IMR-90 (cell line): ENCODE results near the gene AKAP8L.

Experiments
- BHLHE40 ChIP-seq: fragments of 150-350 bp; IDR thresholded peaks from 2 replicates; pipeline ENCODE4 v1.6.1; 2016; ENCODE audit warnings: mild to moderate bottlenecking, low read depth, low read length
- CTCF ChIP-seq: conservative IDR thresholded peaks from 2 replicates; pipeline ENCODE4 v1.5.1; 2012; ENCODE audit warnings: mild to moderate bottlenecking, low read depth, low read length, improper control_type of control experiment
- MAFK ChIP-seq: IDR thresholded peaks from 2 replicates; pipeline ENCODE4 v1.6.1; 2012; ENCODE audit warnings: low read depth, low read length, improper control_type of control experiment
- MXI1 ChIP-seq: IDR thresholded peaks from 2 replicates; pipeline ENCODE4 v1.6.1; 2012; ENCODE audit warnings: low read depth, mild to moderate bottlenecking, low read length, moderate library complexity, borderline replicate concordance

DNA sequence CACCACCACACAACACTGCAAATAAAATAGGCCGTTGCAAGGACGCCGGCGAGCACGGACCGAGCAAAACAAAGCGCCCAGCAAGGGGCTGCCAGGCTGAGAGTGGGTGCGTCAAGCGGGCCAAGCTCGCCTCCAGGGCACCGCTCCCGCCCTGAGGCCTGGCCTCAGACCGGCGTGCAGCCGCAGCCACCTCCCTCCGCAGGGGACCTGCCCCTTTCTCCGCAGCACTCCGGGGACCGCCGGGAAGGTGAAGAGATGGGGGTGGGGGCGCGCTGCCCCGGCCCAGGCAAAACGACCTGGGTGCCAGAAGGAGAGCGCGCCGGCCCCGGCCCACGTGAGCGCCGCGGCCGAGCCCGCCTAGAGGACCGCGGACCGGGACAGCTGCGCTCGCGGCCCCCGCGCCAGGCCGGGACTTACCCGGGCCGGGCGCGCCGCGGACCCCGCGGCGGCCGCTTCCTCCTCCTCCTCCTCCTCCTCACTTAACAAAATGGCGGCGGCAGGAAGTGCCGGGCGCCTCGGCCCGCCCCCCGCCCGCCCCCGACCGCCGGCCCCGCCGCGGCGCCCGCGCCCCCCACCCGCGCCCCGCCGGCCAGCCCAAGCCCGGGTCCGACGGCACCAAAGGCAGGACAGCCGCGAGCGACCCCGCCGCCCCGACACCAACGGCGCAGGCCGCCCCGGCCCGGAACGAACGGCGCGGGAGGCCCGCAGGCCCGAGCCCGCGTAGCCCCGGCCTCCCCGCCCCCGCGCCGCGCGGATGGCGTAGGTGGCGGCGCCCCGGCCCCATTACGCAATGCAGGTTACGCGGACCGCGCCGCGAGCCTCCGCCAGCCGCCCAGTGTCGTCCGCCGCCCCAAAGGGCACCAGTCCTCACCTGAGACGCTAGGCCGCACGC, 87.1 kb downstream of the AKAP8L start:
- TF ChIP-seq BHLHE40 (no peak), CTCF (no peak), MAFK (no peak), MXI1 (no peak)
